Measurements from ENCODE around the gene SST.
"Not testable (repeated sequence)": the region's sequence is repeated elsewhere in the genome, so short reads cannot be mapped to it uniquely, and the experiment has no call there.

SST gene

GRCh38 chr3:187694801-187695200 lies 24.6 kb upstream of the SST start:
- no peaks in the 10 kb centered on the region for H3K36me3 Mint-ChIP-seq
- peaks cover 1% of the 10 kb centered on the region for H3K27me3 Mint-ChIP-seq
- H3K4me3 Mint-ChIP-seq, result no peak overlapping the region
- H3K4me1 Mint-ChIP-seq, result no peaks in the 10 kb centered on the region
- H3K9me3 Mint-ChIP-seq, result no peaks in the 10 kb centered on the region
- no peak overlapping the region for H3K27ac Mint-ChIP-seq

- H3K4me3 Mint-ChIP-seq, result no peak overlapping the region
These were observed 23.2 kb upstream of the SST start for GRCh38 chr3:187693431-187693830.

GRCh38 chr3:187689984-187690383 lies 19.8 kb upstream of the SST start:
- H3K9me3 Mint-ChIP-seq, result no peaks in the 10 kb centered on the region
- H3K4me3 Mint-ChIP-seq, result no peak overlapping the region
- H3K27ac Mint-ChIP-seq, result no peak overlapping the region
- H3K4me1 Mint-ChIP-seq, result no peaks in the 10 kb centered on the region
- peaks cover 2% of the 10 kb centered on the region for H3K36me3 Mint-ChIP-seq
- peaks cover 3% of the 10 kb centered on the region for H3K27me3 Mint-ChIP-seq

More at GRCh38 chr3:187693431-187693830, 23.2 kb upstream of the SST start:
- H3K36me3 Mint-ChIP-seq, result no peaks in the 10 kb centered on the region
- peaks cover 2% of the 10 kb centered on the region for H3K27me3 Mint-ChIP-seq
- no peak overlapping the region for H3K27ac Mint-ChIP-seq
- H3K4me1 Mint-ChIP-seq, result no peaks in the 10 kb centered on the region
- no peaks in the 10 kb centered on the region for H3K9me3 Mint-ChIP-seq

- H3K4me3 Mint-ChIP-seq, result no peak overlapping the region
- peaks cover 2% of the 10 kb centered on the region for H3K36me3 Mint-ChIP-seq
- H3K27me3 Mint-ChIP-seq, result peaks cover 13% of the 10 kb centered on the region
- peaks cover 5% of the 10 kb centered on the region for H3K4me1 Mint-ChIP-seq
- no peaks in the 10 kb centered on the region for H3K9me3 Mint-ChIP-seq
- H3K27ac Mint-ChIP-seq, result no peak overlapping the region
These were observed 16.6 kb upstream of the SST start for GRCh38 chr3:187686621-187687273.

DNA sequence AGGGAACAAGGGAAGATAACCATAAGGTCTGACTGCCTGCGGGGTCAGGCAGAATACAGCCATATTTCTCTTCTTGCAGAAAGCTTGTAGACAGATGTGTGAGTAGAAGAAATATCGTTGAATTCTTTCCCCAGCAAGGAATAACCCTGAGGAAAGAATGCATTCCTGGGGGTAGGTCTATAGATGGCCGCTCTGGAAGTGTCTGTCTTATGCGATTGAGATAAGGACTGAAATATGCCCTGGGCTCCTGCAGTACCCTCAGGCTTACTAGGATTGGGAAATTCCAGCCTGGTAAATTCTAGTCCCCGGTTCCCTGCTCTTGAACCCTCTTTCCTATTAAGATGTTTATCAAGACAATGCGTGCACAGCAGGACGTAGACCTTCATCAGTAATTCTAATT lies 15.8 kb upstream of the SST start:
- H3K4me1 Mint-ChIP-seq, result peaks cover 5% of the 10 kb centered on the region
- peaks cover 2% of the 10 kb centered on the region for H3K36me3 Mint-ChIP-seq
- no peak overlapping the region for H3K27ac Mint-ChIP-seq
- H3K4me3 Mint-ChIP-seq, result no peak overlapping the region
- peaks cover 12% of the 10 kb centered on the region for H3K27me3 Mint-ChIP-seq
- no peaks in the 10 kb centered on the region for H3K9me3 Mint-ChIP-seq

DNA sequence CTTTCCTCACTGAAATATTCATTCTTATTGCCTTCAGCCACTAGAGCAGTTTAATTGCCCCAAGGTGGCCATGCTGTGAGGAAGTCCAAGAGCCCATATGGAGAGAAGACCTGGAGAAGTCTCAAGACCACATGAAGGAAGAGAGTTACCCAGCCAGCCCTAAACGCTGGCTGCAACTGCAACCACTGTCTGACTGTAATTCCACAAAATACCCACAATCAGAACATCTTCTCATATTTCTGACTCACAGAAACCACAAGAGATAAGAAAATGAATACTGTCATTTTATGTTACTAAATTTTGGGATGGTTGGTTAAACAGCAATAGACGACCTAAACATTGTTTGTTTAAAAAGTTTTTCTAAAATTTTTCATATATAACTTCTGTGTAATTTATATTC lies 14.7 kb upstream of the SST start:
- H3K27me3 Mint-ChIP-seq, result peaks cover 17% of the 10 kb centered on the region
- H3K27ac Mint-ChIP-seq, result no peak overlapping the region
- no peaks in the 10 kb centered on the region for H3K9me3 Mint-ChIP-seq
- H3K36me3 Mint-ChIP-seq, result peaks cover 2% of the 10 kb centered on the region
- H3K4me1 Mint-ChIP-seq, result peaks cover 5% of the 10 kb centered on the region
- H3K4me3 Mint-ChIP-seq, result no peak overlapping the region

DNA sequence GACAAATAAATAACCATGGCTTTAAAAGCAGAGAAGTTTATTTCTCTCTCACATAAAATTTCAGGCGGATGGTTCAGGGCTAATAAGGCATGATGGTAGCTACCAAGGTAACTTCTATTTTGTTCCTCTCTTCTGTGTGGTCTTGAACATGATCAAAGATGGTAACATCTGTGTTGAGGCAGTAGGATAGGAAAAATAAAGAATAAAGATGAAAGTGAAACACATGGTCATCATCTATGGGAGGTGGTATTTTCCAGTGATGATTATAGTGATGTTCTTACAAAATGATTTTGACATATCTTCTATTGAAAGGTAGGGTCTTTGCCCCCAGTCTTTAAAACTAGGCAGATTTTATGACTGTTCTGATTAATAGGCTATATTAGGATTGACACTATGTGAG lies 14.2 kb upstream of the SST start:
- no peaks in the 10 kb centered on the region for H3K9me3 Mint-ChIP-seq
- no peak overlapping the region for H3K27ac Mint-ChIP-seq
- H3K4me3 Mint-ChIP-seq, result no peak overlapping the region
- peaks cover 2% of the 10 kb centered on the region for H3K36me3 Mint-ChIP-seq
- peaks cover 5% of the 10 kb centered on the region for H3K4me1 Mint-ChIP-seq
- peaks cover 18% of the 10 kb centered on the region for H3K27me3 Mint-ChIP-seq

DNA sequence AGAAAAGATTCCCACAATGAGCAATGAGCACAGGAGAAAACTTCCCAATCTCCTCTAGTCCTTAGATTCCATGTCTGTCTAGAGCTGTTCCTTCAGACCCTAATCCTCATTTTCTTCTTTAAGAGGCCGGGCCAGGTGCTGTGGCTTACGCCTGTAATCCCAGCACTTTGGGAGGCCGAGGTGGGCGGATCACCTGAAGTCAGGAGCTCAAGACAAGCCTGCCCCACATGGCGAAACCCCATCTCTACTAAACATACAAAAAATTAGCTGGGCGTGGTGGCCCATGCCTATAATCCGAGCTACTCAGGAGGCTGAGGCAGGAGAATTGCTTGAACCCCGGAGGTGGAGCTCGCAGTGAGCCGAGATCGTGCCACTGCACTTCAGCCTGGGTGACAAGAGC lies 11.6 kb upstream of the SST start:
- H3K36me3 Mint-ChIP-seq, result not testable (repeated sequence)
- peaks cover 23% of the 10 kb centered on the region for H3K27me3 Mint-ChIP-seq

DNA sequence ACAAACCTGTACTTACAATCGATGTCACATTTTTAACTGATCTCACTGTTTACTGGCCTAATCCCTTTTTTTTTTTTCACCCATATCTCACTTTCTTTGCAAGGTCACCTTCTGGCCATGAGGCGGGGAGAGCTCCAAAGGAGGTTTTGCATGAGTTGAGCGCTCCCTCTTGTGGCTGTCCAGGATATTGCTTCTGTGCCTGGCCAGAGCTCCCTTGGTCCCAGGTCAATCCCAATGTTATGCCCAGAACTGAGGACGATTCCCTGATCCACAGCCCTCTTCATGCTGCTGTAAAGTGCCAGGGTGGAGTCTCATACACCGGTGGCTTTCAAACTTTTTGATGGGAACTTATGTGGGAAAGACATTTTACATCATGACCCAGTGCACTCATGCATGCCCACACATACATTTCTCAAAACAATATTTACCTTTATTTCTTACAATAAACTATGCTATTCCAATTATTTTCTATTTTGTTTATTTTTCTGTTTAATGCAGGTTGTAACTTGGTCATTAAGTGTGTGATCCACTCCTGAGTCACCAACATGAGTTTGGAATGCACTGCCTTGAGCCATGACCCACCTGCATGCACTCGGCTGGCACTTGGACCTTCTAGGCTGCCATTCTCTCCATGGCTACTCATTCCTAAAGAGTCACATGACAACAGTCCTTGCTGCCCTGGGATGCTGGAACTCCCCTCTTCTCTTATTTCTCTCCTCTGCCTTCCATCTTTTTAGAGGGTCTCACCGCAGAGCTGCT lies 9.6 kb upstream of the SST start:
- H3K27ac Mint-ChIP-seq, result no peak overlapping the region

More for the DNA sequence above, 11.6 kb upstream of the SST start:
- not testable (repeated sequence) for H3K4me1 Mint-ChIP-seq, H3K27ac Mint-ChIP-seq, H3K4me3 Mint-ChIP-seq, H3K9me3 Mint-ChIP-seq

DNA sequence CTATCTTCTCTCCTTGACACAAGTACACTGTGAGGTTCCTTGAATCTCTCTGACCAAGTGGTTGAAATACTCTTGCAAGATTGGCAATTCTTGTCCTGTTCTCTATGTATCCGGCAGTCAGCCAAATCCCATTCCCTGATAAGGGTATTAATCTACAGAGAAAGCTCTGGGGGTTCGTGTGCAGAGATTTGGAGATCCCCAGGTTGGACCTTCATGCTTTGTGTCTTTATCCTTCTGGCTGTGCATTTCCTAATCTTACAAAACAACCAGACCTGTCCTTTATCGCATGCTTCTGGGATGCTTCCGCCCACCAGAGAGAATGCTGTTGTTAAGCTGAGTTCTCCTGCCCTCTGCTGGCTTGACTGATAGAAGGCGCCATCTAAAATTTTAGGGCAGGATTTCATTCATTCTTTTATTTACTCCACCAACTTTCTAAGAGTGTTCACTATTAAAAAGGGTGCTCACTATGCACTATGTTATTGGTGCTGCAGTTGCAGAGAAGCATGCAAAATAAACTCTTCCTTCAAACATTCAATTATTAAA lies 8.6 kb upstream of the SST start:
- Mint-ChIP-seq H3K27ac (no peak overlapping the region), H3K36me3 (no peaks in the 10 kb centered on the region), H3K9me3 (no peaks in the 10 kb centered on the region), H3K4me1 (no peaks in the 10 kb centered on the region), H3K4me3 (no peak overlapping the region), H3K27me3 (peaks cover 25% of the 10 kb centered on the region)

More for the DNA sequence above, 9.6 kb upstream of the SST start:
- H3K36me3 Mint-ChIP-seq, result no peaks in the 10 kb centered on the region
- H3K4me3 Mint-ChIP-seq, result no peak overlapping the region
- H3K9me3 Mint-ChIP-seq, result no peaks in the 10 kb centered on the region
- peaks cover 5% of the 10 kb centered on the region for H3K4me1 Mint-ChIP-seq
- H3K27me3 Mint-ChIP-seq, result peaks cover 25% of the 10 kb centered on the region

GRCh38 chr3:187677604-187678003 lies 7.4 kb upstream of the SST start:
- Mint-ChIP-seq H3K4me1 (no peaks in the 10 kb centered on the region), H3K27me3 (peaks cover 22% of the 10 kb centered on the region), H3K36me3 (no peaks in the 10 kb centered on the region), H3K9me3 (no peaks in the 10 kb centered on the region), H3K27ac (no peak overlapping the region), H3K4me3 (no peak overlapping the region)

GRCh38 chr3:187673012-187673411 lies 2.8 kb upstream of the SST start:
- Mint-ChIP-seq H3K4me1 (no peaks in the 10 kb centered on the region), H3K9me3 (no peaks in the 10 kb centered on the region), H3K4me3 (no peak overlapping the region), H3K27ac (no peak overlapping the region), H3K36me3 (no peaks in the 10 kb centered on the region), H3K27me3 (peaks cover 42% of the 10 kb centered on the region)

GRCh38 chr3:187667526-187667925 lies 2.7 kb downstream of the SST start:
- Mint-ChIP-seq H3K9me3 (no peaks in the 10 kb centered on the region), H3K4me1 (no peaks in the 10 kb centered on the region), H3K27ac (no peak overlapping the region), H3K36me3 (no peaks in the 10 kb centered on the region), H3K4me3 (no peak overlapping the region), H3K27me3 (peaks cover 56% of the 10 kb centered on the region)

- no peaks in the 10 kb centered on the region for H3K4me1 Mint-ChIP-seq
- no peak overlapping the region for H3K4me3 Mint-ChIP-seq
- no peaks in the 10 kb centered on the region for H3K36me3 Mint-ChIP-seq
- no peaks in the 10 kb centered on the region for H3K9me3 Mint-ChIP-seq
- no peak overlapping the region for H3K27ac Mint-ChIP-seq
- peaks cover 51% of the 10 kb centered on the region for H3K27me3 Mint-ChIP-seq
These were observed 4.3 kb downstream of the SST start for GRCh38 chr3:187665764-187666402.

DNA sequence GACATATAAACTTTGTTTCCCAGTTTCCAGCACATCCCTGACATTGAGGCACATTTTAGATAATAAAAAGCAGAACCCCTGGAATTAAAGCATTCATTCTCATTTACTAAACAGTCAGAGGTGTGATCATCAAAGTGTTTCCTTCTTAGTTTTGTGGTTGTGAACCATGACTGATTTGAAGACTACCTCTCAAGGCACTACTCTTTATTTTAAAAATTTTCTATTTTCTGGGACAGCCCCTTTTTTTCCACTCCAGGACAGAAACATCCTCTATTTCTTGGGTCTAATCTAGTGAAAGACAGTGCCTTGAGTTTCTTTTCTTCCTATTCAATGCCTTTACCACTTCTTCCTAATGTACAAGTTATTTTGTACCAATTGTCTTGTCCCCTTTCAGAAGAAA lies 5.2 kb downstream of the SST start:
- no peaks in the 10 kb centered on the region for H3K36me3 Mint-ChIP-seq
- H3K27ac Mint-ChIP-seq, result no peak overlapping the region
- H3K4me3 Mint-ChIP-seq, result no peak overlapping the region
- H3K27me3 Mint-ChIP-seq, result peaks cover 47% of the 10 kb centered on the region
- H3K9me3 Mint-ChIP-seq, result no peaks in the 10 kb centered on the region
- no peaks in the 10 kb centered on the region for H3K4me1 Mint-ChIP-seq

DNA sequence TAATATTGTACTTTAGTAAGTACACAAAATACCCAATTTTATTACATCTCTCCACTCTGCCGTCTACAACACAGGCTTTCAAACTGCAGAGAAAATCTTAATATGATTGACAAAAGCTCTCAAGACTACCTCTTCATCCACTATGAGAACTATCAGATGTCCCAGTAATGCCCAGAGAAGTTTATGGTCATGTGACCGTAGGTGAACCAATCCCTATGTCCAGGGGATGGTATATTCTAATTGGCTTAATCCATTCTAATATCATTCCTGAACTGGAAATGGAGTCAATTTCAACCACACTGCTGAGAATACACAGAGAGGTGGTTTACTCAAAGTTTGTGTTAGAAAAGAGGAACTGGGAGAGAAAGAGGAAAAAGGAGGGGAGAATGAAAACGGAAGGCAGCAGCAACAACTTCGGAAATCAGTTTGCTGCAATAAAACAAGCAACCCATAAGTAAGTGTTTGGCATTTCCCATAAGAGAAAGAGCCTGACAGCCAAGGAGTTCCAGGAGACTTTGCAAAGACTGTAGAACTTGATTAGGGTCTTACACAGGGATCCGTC lies 7.3 kb downstream of the SST start:
- Mint-ChIP-seq H3K27me3 (peaks cover 30% of the 10 kb centered on the region), H3K9me3 (no peaks in the 10 kb centered on the region), H3K27ac (no peak overlapping the region), H3K4me3 (no peak overlapping the region), H3K36me3 (no peaks in the 10 kb centered on the region), H3K4me1 (no peaks in the 10 kb centered on the region)
